Pancreas (tissue), 10 donors: ENCODE measurements around the gene AFDN. TPM values are rescaled to one million over a fixed set of nuclear protein-coding genes. Genes with fewer than 3 reads are reported as not detected.

Source experiments
- ATAC-seq, 4 donors: fragments of 200-7000 bp; cut with Tn5 transposase; one replicate each; pipeline versions ENCODE4 v1.8.0 to v1.9.1; 2020; ENCODE audit warnings: mild to moderate bottlenecking in 4 of 4, moderate library complexity in 4 of 4
- DNase-seq, 6 donors: peaks; one replicate each; pipeline ENCODE4 v3.0.0-alpha.2; 2020
- FAIRE-seq: peaks from 2 replicates; lab custom pipeline; 2012; peaks lifted over from hg19 to GRCh38; lab: Jason Lieb, UNC
- H3K27ac ChIP-seq, 4 donors: fragments of 200-600 bp; sonication (generic); 1 replicate in 3 of 4; 2 replicates in 1 of 4; pipeline versions ENCODE4 v1.5.0 to v1.8.0; 2020
- H3K27me3 ChIP-seq, 4 donors: fragments of 200-600 bp; one replicate each; pipeline ENCODE4 v1.8.0; 2021
- H3K36me3 ChIP-seq, 3 donors: fragments of 200-600 bp; sonication (generic) in 1 of 3; one replicate each; pipeline versions ENCODE4 v1.5.0 to v1.8.0; 2020 to 2021
- H3K4me1 ChIP-seq, 3 donors: fragments of 200-600 bp; one replicate each; pipeline ENCODE4 v1.8.0; 2021
- H3K4me3 ChIP-seq, 4 donors: fragments of 200-600 bp; sonication (generic) in 2 of 4; one replicate each; pipeline versions ENCODE4 v1.5.0 to v1.8.0; 2020 to 2021
- H3K9me3 ChIP-seq, 4 donors: fragments of 200-600 bp; one replicate each; pipeline ENCODE4 v1.8.0; 2021
- CTCF ChIP-seq, 4 donors: fragments of 200-600 bp; sonication (generic) in 3 of 4; IDR thresholded peaks; one replicate each; pipeline versions ENCODE4 v1.5.0 to v1.8.0; 2021; ENCODE audit warnings: antibody characterized with exemption in 4 of 4
- WGBS, 2 donors: extraction: QIAGEN DNeasy Blood & Tissue Kit; methylation state at CpG; one replicate each; pipeline ENCODE4 v1.1.7; 2013; 5-methylcytosine and 5-hydroxymethylcytosine counted together
- intact Hi-C, 3 donors: fragments of 100-400 bp; cut with DNase I; formaldehyde crosslinking; loops; one replicate each; pipeline versions ENCODE4 v1.11.1 to v1.14.2; 2022
- polyA plus RNA-seq, 2 donors: library from polyadenylated mRNA; stranded (reverse); fragments of 200-250 nt; gene quantifications; one replicate each; pipeline ENCODE4 v1.2.3, GENCODE V29; 2013
- total RNA-seq, 6 donors: library from RNA; stranded (reverse); fragmentation: NEBNext Ultra II Directional in 4 of 6; extraction: Animal tissue kit (Norgen Biotek cat#: 25700) in 4 of 6; gene quantifications; one replicate each; pipeline versions ENCODE4 v1.2.1 to v1.2.4, GENCODE V29; 2021 to 2023
- donor health status: healthy with polysubstance abuse.
- donor health status: DM: no; HTN: no; CAD: no; lungs with moderate emphysema.
- donor health status: DM: no; HTN: no; CAD: no.
- donor health status: control.
- donor health status: control.
- donor health status: Bipolar disorder and iron deficiency.
- donor health status: DM: yes; HTN: yes; CAD: no.
- donor health status: DM: no; HTN: no; CAD: no.
- donor health status: DM: no; HTN: no; CAD: no.
- donor health status: DM: yes; HTN: yes; CAD: no.

AFDN gene
- total and polyA plus RNA-seq, 8 donors, result 55.2 to 122 (median 73.3) TPM

GRCh38 chr6:167937948-167938911 lies 111.5 kb downstream of the AFDN start:
- no peaks in the 10 kb centered on the region for H3K9me3 ChIP-seq
- FAIRE-seq, result no peak
- H3K36me3 ChIP-seq, result peaks cover 0 to 5% (median 0%) of the 10 kb centered on the region in 3 donors
- DNase-seq, result no peak
- peaks cover 0 to 6% (median 6%) of the 10 kb centered on the region in 3 donors for H3K4me1 ChIP-seq
- intact Hi-C loops, result no loop called here
- TF ChIP-seq CTCF (IDR thresholded peaks at IDR 0.05), result no peak
- H3K27ac ChIP-seq, result no peak overlapping the region
- no peak overlapping the region for H3K4me3 ChIP-seq
- WGBS, 2 donors, result 84 to 88% methylated on average over 5 of the region's 5 CpGs
- ATAC-seq, result peak in 3 of 4 donors; percentile 33 to 62 (median 50)
- H3K27me3 ChIP-seq, result no peaks in the 10 kb centered on the region

- Histone ChIP-seq H3K27me3 (no peaks in the 10 kb centered on the region), H3K4me1 (no peaks in the 10 kb centered on the region), H3K9me3 (no peaks in the 10 kb centered on the region), H3K36me3 (peaks cover 0 to 37% (median 3%) of the 10 kb centered on the region in 3 donors), H3K4me3 (no peak overlapping the region), H3K27ac (no peak overlapping the region)
- ATAC-seq (no peak), FAIRE-seq (no peak), DNase-seq (no peak)
- 80 to 82% methylated on average over 3 of the region's 3 CpGs for WGBS, 2 donors
- intact Hi-C loops, result no loop called here
- TF ChIP-seq CTCF (IDR thresholded peaks at IDR 0.05), result no peak
Observed at GRCh38 chr6:167941822-167942221, 115.1 kb downstream of the AFDN start.

- Histone ChIP-seq H3K4me3 (no peak overlapping the region), H3K36me3 (peaks cover 0 to 60% (median 19%) of the 10 kb centered on the region in 3 donors), H3K27ac (no peak overlapping the region), H3K27me3 (no peaks in the 10 kb centered on the region), H3K9me3 (no peaks in the 10 kb centered on the region), H3K4me1 (no peaks in the 10 kb centered on the region)
- DNase-seq (no peak), FAIRE-seq (no peak), ATAC-seq (no peak)
- intact Hi-C loops, result no loop called here
- WGBS, 2 donors, result 90 to 92% methylated on average over 4 of the region's 4 CpGs
- no peak for TF ChIP-seq CTCF (IDR thresholded peaks at IDR 0.05)
Observed at GRCh38 chr6:167944130-167944529, 117.4 kb downstream of the AFDN start.

- intact Hi-C loops, result no loop called here
- H3K9me3 ChIP-seq, result no peaks in the 10 kb centered on the region
- FAIRE-seq, result no peak
Observed at GRCh38 chr6:167946007-167946406, 119.3 kb downstream of the AFDN start.

More at GRCh38 chr6:167946007-167946406, 119.3 kb downstream of the AFDN start:
- no peak for TF ChIP-seq CTCF (IDR thresholded peaks at IDR 0.05)
- Histone ChIP-seq H3K4me3 (no peak overlapping the region), H3K27ac (no peak overlapping the region), H3K36me3 (peaks cover 0 to 79% (median 30%) of the 10 kb centered on the region in 3 donors), H3K27me3 (no peaks in the 10 kb centered on the region), H3K4me1 (no peaks in the 10 kb centered on the region)
- DNase-seq (no peak), ATAC-seq (peak in 1 of 4 donors; percentile 52)
- 72 to 74% methylated on average over 11 of the region's 11 CpGs for WGBS, 2 donors
